ENCODE results near the gene USP53. TPM values are rescaled to one million over a fixed set of nuclear protein-coding genes. Genes with fewer than 3 reads are reported as not detected.

Gene USP53
- total and polyA plus RNA-seq, 10 of the 15 experiments (the other 5 are each of a cell fraction or from before 2014, with no cell fraction given) = 0.23 to 4.0 (median 2.7) TPM

DNA sequence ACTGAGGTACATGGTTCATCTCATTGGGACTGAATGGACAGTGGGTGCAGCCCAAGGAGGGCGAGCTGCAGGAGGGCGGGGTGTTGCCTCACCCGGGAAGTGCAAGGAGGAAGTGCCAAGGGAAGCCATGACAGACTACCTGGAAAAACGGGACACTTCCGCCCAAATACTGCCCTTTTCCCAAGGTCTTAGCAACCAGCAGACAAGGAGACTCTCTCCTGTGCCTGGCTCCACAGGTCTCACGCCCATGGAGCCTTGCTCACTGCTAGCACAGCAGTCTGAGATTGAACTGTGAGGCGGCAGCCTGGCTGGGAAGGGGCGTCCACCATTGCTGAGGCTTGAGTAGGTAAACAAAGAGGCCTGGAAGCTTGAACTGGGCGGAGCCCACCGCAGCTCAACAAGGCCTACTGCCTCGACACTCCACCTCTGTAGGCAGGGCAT is 14.7 kb upstream of the USP53 start:
- DNase-seq (ENCODE audit: low read depth, low spot score) (no peak), ATAC-seq (no peak), FAIRE-seq (no peak)
- intact Hi-C loops (cut with micrococcal nuclease; ENCODE audit: unreplicated experiment) = no loop called here
- H3K9me3 ChIP-seq (replicated peaks; ENCODE audit: control insufficient read depth, insufficient read depth, low read length) = no peaks in the 10 kb centered on the region
- POLR2A ChIA-PET = no interaction called here
- no peaks in the 10 kb centered on the region for H3K4me1 ChIP-seq (ENCODE audit: control insufficient read depth, insufficient read depth, low read length)
- 27% methylated on average over 11 of the region's 11 CpGs for WGBS (ENCODE audit: insufficient coverage, insufficient replicate concordance, low lambda C conversion rate, missing lambda C conversion rate)
- no peak overlapping the region for H2AFZ ChIP-seq (ENCODE audit: control insufficient read depth, low read depth, low read length)
- no peaks in the 10 kb centered on the region for H3K36me3 ChIP-seq (ENCODE audit: control insufficient read depth in 2 of 2, insufficient read depth in 2 of 2, low read length in 1 of 2)
- RAD21 ChIA-PET (ENCODE audit: unreplicated experiment) = no interaction called here
- H3K27me3 ChIP-seq (replicated peaks in 1 of 2; ENCODE audit: control insufficient read depth in 2 of 2, insufficient read depth in 2 of 2, low read length in 1 of 2) = no peaks in the 10 kb centered on the region; a peak in 2 of 4 replicates
- in situ Hi-C loops (cut with MboI) = no loop called here
- no peak overlapping the region for H3K4me3 ChIP-seq
- no peak overlapping the region for H3K4me2 ChIP-seq (ENCODE audit: control insufficient read depth, insufficient read depth)
- H3K79me2 ChIP-seq (ENCODE audit: control insufficient read depth, insufficient read depth, low read length) = no peaks in the 10 kb centered on the region
- SMC1A ChIA-PET (ENCODE audit: uncharacterized antibody, unreplicated experiment) = interaction anchor here (1.0 kb wide), 1 partner anchor 19 kb away, joined by 3 read pairs; no protein-coding TSS in a partner anchor
- H4K20me1 ChIP-seq (ENCODE audit: control insufficient read depth, insufficient read depth) = no peaks in the 10 kb centered on the region
- H3K27ac ChIP-seq (ENCODE audit: control insufficient read depth, insufficient read depth) = no peak overlapping the region
- no TSS peak for BruUV-seq (replicated peaks)
- CTCF ChIA-PET = no interaction called here
- TF ChIP-seq ZNF24 (IDR thresholded peaks at IDR 0.05) = no peak
- no peak for TF ChIP-seq POLR2AphosphoS2 (IDR thresholded peaks at IDR 0.05; ENCODE audit: low read depth, low read length)
- no peak for TF ChIP-seq PRDM15 (CRISPR knock-in tag; IDR thresholded peaks at IDR 0.05)
- TF ChIP-seq ZNF217 (IDR thresholded peaks at IDR 0.05) = no peak
- no peak for TF ChIP-seq POLR2AphosphoS5 (IDR thresholded peaks at IDR 0.05; ENCODE audit: low read length)
- TF ChIP-seq, protein P1, sequence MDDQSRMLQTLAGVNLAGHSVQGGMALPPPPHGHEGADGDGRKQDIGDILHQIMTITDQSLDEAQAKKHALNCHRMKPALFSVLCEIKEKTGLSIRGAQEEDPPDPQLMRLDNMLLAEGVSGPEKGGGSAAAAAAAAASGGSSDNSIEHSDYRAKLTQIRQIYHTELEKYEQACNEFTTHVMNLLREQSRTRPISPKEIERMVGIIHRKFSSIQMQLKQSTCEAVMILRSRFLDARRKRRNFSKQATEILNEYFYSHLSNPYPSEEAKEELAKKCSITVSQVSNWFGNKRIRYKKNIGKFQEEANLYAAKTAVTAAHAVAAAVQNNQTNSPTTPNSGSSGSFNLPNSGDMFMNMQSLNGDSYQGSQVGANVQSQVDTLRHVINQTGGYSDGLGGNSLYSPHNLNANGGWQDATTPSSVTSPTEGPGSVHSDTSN (IDR thresholded peaks at IDR 0.05; ENCODE audit: insufficient replicate concordance, low read depth, low read length) = no peak
- no peak for TF ChIP-seq BRCA1 (IDR thresholded peaks at IDR 0.05; ENCODE audit: low read depth, low read length)
- no peak for TF ChIP-seq JUNB (IDR thresholded peaks at IDR 0.05)
- no peak for TF ChIP-seq GABPA (IDR thresholded peaks at IDR 0.05; ENCODE audit: low read depth)
- no peak for TF ChIP-seq NRF1 (conservative IDR thresholded peaks at IDR 0.05; ENCODE audit: low read depth, low read length)
- TF ChIP-seq, protein P2, sequence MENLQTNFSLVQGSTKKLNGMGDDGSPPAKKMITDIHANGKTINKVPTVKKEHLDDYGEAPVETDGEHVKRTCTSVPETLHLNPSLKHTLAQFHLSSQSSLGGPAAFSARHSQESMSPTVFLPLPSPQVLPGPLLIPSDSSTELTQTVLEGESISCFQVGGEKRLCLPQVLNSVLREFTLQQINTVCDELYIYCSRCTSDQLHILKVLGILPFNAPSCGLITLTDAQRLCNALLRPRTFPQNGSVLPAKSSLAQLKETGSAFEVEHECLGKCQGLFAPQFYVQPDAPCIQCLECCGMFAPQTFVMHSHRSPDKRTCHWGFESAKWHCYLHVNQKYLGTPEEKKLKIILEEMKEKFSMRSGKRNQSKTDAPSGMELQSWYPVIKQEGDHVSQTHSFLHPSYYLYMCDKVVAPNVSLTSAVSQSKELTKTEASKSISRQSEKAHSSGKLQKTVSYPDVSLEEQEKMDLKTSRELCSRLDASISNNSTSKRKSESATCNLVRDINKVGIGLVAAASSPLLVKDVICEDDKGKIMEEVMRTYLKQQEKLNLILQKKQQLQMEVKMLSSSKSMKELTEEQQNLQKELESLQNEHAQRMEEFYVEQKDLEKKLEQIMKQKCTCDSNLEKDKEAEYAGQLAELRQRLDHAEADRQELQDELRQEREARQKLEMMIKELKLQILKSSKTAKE (IDR thresholded peaks at IDR 0.05; ENCODE audit: low read depth, poor library complexity, severe bottlenecking) = no peak
- no peak for TF ChIP-seq ZNF274 (IDR thresholded peaks at IDR 0.05; ENCODE audit: insufficient read depth, insufficient read length)
- TF ChIP-seq WRNIP1 (IDR thresholded peaks at IDR 0.05; ENCODE audit: borderline replicate concordance, low read depth, low read length) = no peak
- TF ChIP-seq RELB (IDR thresholded peaks at IDR 0.05; ENCODE audit: low read depth) = no peak
- TF ChIP-seq SUPT20H (IDR thresholded peaks at IDR 0.05; ENCODE audit: borderline replicate concordance, control insufficient read depth, low read depth, low read length) = no peak
- no peak for TF ChIP-seq MXI1 (IDR thresholded peaks at IDR 0.05; ENCODE audit: low read depth, low read length)
- H3K9ac ChIP-seq (ENCODE audit: control insufficient read depth, insufficient read depth, low read length) = no peak overlapping the region

All from GM12878 (cell line).